Mesothelial cell of epicardium (in vitro differentiated cells): ENCODE data around the gene TAS2R60. TPM values are rescaled to one million over a fixed set of nuclear protein-coding genes. Genes with fewer than 3 reads are reported as not detected.

Experiments used
- DNase-seq, 2 experiments: peaks; one replicate each; pipeline ENCODE4 v3.0.0; 2021; ENCODE audit warnings: low spot score in 2 of 2; ENCODE audit not compliant: unreplicated experiment in 2 of 2
- H3K27ac Mint-ChIP-seq: 2 replicates; pipeline ENCODE4 v1.8.0; 2021; ENCODE audit warnings: mixed read lengths
- H3K27me3 Mint-ChIP-seq: 2 replicates; pipeline ENCODE4 v1.8.0; 2021; ENCODE audit warnings: low read depth, mixed read lengths
- H3K36me3 Mint-ChIP-seq: 2 replicates; pipeline ENCODE4 v1.8.0; 2021; ENCODE audit warnings: mixed read lengths
- H3K4me1 Mint-ChIP-seq: 2 replicates; pipeline ENCODE4 v1.8.0; 2021; ENCODE audit warnings: mixed read lengths
- H3K4me3 Mint-ChIP-seq: 2 replicates; pipeline ENCODE4 v1.8.0; 2021; ENCODE audit warnings: mild to moderate bottlenecking, moderate library complexity, mixed read lengths
- H3K9me3 Mint-ChIP-seq: 2 replicates; pipeline ENCODE4 v1.8.0; 2021; ENCODE audit warnings: mixed read lengths
- CTCF ChIP-seq: fragments of 200-600 bp; sonication (generic); IDR thresholded peaks from one replicate; pipeline ENCODE4 v1.5.0; 2021; ENCODE audit warnings: antibody characterized with exemption; ENCODE audit not compliant: unreplicated experiment
- total RNA-seq: library from RNA; stranded (reverse); gene quantifications from 3 replicates; pipeline ENCODE4 v1.2.1, GENCODE V29; 2021

Gene TAS2R60
- total RNA-seq, 1 donor from 2014 or later, result not detected

- no peak overlapping the region for H3K4me3 Mint-ChIP-seq
- H3K4me1 Mint-ChIP-seq, result peaks cover 4% of the 10 kb centered on the region
- H3K9me3 Mint-ChIP-seq, result peaks cover 7% of the 10 kb centered on the region
- no peak for TF ChIP-seq CTCF
- H3K36me3 Mint-ChIP-seq, result peaks cover 2% of the 10 kb centered on the region
- no peaks in the 10 kb centered on the region for H3K27me3 Mint-ChIP-seq
- no peak for DNase-seq
- no peak overlapping the region for H3K27ac Mint-ChIP-seq
Measured at GRCh38 chr7:143493751-143494150, 50.5 kb downstream of the TAS2R60 start.

Other genes starting within 250 kb of the TAS2R60 start
- not detected in 3 replicates for gene TAS2R40, start 221.4 kb upstream of the TAS2R60 start, total RNA-seq
- 86.7 to 98.8 TPM (median 92.8 TPM) in 3 replicates for gene GSTK1, start 180.0 kb upstream of the TAS2R60 start, total RNA-seq
- 6.1 to 10.1 TPM (median 7.9 TPM) in 3 replicates for gene TMEM139, start 158.5 kb upstream of the TAS2R60 start, total RNA-seq
- 53.3 to 56.5 TPM (median 55.4 TPM) in 3 replicates for gene CASP2, start 155.1 kb upstream of the TAS2R60 start, total RNA-seq
- gene CLCN1, start 127.3 kb upstream of the TAS2R60 start, total RNA-seq, result 0.07 to 0.16 TPM (median 0.11 TPM) in 3 replicates
- gene FAM131B, start 80.7 kb upstream of the TAS2R60 start, total RNA-seq, result 5.6 to 6.1 TPM (median 5.8 TPM) in 3 replicates
- gene ZYX, start 62.1 kb upstream of the TAS2R60 start, total RNA-seq, result 284 to 295 TPM (median 290 TPM) in 3 replicates
- gene EPHA1, start 34.6 kb upstream of the TAS2R60 start, total RNA-seq, result 23.2 to 28.8 TPM (median 27.3 TPM) in 3 replicates
- not detected in 3 replicates for gene TAS2R41, start 34.4 kb downstream of the TAS2R60 start, total RNA-seq
- gene CTAGE15, start 128.3 kb downstream of the TAS2R60 start, total RNA-seq, result 1.3 to 1.6 TPM (median 1.4 TPM) in 3 replicates
- 1.6 to 1.9 TPM (median 1.7 TPM) in 3 replicates for gene TCAF2, start 177.5 kb downstream of the TAS2R60 start, total RNA-seq